Peyer's patch (tissue), 4 donors: ENCODE data around the gene CHADL. TPM values are rescaled to one million over a fixed set of nuclear protein-coding genes. Genes with fewer than 3 reads are reported as not detected.

Experiments
- DNase-seq, 3 donors: peaks; one replicate each; pipeline ENCODE4 v3.0.0-alpha.2; 2017 to 2019
- H3K27ac ChIP-seq, 4 donors: fragments of 200-600 bp; sonication (generic); one replicate each; pipeline ENCODE4 v1.5.1; 2016 to 2019
- H3K27me3 ChIP-seq, 2 donors: fragments of 200-600 bp; sonication (generic); one replicate each; pipeline ENCODE4 v1.5.1; 2019
- H3K36me3 ChIP-seq, 3 donors: fragments of 200-600 bp; sonication (generic); one replicate each; pipeline ENCODE4 v1.5.1; 2016 to 2019
- H3K4me1 ChIP-seq, 4 donors: fragments of 200-600 bp; sonication (generic); one replicate each; pipeline ENCODE4 v1.5.1; 2016 to 2019
- H3K4me3 ChIP-seq, 4 donors: fragments of 200-600 bp; sonication (generic); 1 replicate in 3 of 4; 2 replicates in 1 of 4; pipeline ENCODE4 v1.5.1; 2016 to 2019; ENCODE audit warnings: mild to moderate bottlenecking in 1 of 4
- H3K9me3 ChIP-seq, 4 donors: fragments of 200-600 bp; sonication (generic); one replicate each; pipeline ENCODE4 v1.5.1; 2016 to 2019; ENCODE audit warnings: mild to moderate bottlenecking in 1 of 4
- POLR2A ChIP-seq, 2 donors: fragments of 450-650 bp; IDR thresholded peaks; one replicate each; pipeline ENCODE4 v1.5.1; 2017; ENCODE audit warnings: antibody characterized with exemption in 2 of 2, mild to moderate bottlenecking in 2 of 2, moderate library complexity in 2 of 2
- total RNA-seq, 4 donors: library from RNA; depleted of rRNA; stranded (reverse); fragments of >200 nt; gene quantifications; one replicate each; pipeline ENCODE4 v1.1.0, GENCODE V29; 2016
- TF ChIP-seq, protein P1 (sequence below), 6 experiments: fragments of 450-650 bp in 4 of 6; fragments of 200-600 bp in 2 of 6; sonication (generic) in 1 of 6; IDR thresholded peaks; one replicate each; pipeline ENCODE4 v1.5.1; 2017 to 2019; ENCODE audit warnings: antibody characterized with exemption in 6 of 6, mild to moderate bottlenecking in 3 of 6, moderate library complexity in 1 of 6

The CHADL gene
- total RNA-seq, 4 donors from 2014 or later: 0.80 to 5.3 (median 2.3) TPM; not detected in 1

DNA sequence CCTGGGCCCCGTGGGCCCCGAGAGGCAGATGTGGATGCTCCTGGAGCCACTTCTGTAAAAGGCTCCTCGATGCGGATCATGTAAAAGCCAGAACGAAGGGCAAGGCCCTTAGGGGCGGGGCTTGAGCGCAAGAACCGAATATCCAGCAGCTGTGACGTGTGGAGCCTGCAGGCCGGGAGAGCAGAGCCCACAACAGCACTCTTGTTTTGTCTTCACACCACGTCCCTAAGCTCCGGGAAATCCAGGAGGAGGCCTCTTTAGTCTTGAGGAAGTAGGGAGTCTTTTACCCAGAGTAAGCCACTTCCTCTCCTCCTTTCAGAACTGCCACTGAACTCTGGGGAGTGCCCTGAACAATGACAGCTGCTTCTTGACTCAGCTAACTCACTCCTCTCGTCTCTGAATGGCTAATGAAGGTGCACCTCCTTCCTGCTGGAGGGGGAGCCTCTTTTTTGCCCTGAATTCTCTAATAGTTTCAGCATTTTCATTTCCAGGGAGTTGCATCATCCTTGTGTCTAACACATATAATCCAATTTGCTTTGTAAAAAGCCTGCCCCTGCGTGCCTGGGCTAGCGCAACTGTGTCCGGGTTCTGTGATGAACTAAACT is 23.1 kb downstream of the CHADL start:
- peaks cover 0 to 10% (median 5%) of the 10 kb centered on the region in 4 donors for H3K4me1 ChIP-seq
- peak overlapping the region in 1 of 4 donors; percentile 15 for H3K4me3 ChIP-seq
- no peaks in the 10 kb centered on the region for H3K9me3 ChIP-seq
- peak in 2 of 3 donors; percentile 39 to 68 for DNase-seq
- peak overlapping the region; percentile 47 to 69 (median 62) for H3K27ac ChIP-seq
- no peak for TF ChIP-seq POLR2A (IDR thresholded peaks at IDR 0.05)
- TF ChIP-seq, protein P1, sequence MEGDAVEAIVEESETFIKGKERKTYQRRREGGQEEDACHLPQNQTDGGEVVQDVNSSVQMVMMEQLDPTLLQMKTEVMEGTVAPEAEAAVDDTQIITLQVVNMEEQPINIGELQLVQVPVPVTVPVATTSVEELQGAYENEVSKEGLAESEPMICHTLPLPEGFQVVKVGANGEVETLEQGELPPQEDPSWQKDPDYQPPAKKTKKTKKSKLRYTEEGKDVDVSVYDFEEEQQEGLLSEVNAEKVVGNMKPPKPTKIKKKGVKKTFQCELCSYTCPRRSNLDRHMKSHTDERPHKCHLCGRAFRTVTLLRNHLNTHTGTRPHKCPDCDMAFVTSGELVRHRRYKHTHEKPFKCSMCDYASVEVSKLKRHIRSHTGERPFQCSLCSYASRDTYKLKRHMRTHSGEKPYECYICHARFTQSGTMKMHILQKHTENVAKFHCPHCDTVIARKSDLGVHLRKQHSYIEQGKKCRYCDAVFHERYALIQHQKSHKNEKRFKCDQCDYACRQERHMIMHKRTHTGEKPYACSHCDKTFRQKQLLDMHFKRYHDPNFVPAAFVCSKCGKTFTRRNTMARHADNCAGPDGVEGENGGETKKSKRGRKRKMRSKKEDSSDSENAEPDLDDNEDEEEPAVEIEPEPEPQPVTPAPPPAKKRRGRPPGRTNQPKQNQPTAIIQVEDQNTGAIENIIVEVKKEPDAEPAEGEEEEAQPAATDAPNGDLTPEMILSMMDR (IDR thresholded peaks at IDR 0.05): no peak
- peaks cover 0 to 60% (median 0%) of the 10 kb centered on the region in 3 donors for H3K36me3 ChIP-seq
- no peaks in the 10 kb centered on the region for H3K27me3 ChIP-seq

DNA sequence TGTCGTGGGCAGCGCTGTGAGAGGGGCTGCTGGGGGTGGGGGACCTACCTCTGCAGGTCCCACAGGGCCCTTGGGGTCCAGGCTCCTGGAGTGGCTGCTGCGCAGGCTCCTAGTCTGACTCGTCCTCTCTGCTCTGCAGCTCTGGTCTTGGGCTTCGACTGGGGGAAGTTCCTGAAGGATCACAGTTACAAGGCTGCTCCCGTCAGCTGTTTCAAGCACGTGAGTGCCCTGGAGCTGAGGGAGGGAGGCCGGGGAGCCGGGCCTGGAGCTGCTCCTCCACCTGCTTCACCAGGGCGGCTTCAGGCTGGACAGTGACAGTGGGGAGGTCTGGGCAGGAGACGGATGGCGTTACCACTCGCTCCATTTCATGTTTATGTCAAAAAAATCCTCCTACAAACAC is 23.7 kb downstream of the CHADL start:
- Histone ChIP-seq H3K27me3 (no peaks in the 10 kb centered on the region), H3K4me1 (peaks cover 0 to 10% (median 5%) of the 10 kb centered on the region in 4 donors), H3K27ac (peak overlapping the region; percentile 47 to 69 (median 62)), H3K9me3 (no peaks in the 10 kb centered on the region), H3K36me3 (peaks cover 0 to 55% (median 0%) of the 10 kb centered on the region in 3 donors), H3K4me3 (no peak overlapping the region)
- no peak for DNase-seq
- no peak for TF ChIP-seq POLR2A (IDR thresholded peaks at IDR 0.05)
- TF ChIP-seq, protein P1 (IDR thresholded peaks at IDR 0.05): no peak

DNA sequence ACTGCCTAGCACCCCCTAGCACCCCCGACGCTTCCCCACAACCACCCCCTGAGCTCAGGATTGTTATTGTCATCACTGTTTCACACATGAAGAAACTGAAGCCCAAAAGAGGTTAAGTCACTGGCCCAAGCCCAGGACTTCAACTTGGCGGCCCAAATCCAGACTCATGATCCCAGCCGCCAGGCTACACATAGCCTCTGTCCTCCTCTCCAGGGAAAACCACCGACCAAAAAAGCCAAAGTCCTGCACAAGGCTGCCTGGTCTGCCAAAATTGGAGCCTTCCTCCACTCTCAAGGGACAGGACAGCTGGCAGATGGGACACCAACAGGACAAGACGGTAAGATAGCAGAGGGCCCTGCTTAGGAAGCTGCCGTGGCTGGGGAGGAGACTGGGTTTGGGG is 24.8 kb downstream of the CHADL start:
- Histone ChIP-seq H3K27me3 (no peaks in the 10 kb centered on the region), H3K9me3 (no peaks in the 10 kb centered on the region), H3K27ac (no peak overlapping the region), H3K36me3 (peaks cover 0 to 48% (median 0%) of the 10 kb centered on the region in 3 donors), H3K4me3 (no peak overlapping the region), H3K4me1 (peaks cover 0 to 10% (median 5%) of the 10 kb centered on the region in 4 donors)
- DNase-seq: no peak
- TF ChIP-seq, protein P1 (IDR thresholded peaks at IDR 0.05): no peak
- no peak for TF ChIP-seq POLR2A (IDR thresholded peaks at IDR 0.05)

DNA sequence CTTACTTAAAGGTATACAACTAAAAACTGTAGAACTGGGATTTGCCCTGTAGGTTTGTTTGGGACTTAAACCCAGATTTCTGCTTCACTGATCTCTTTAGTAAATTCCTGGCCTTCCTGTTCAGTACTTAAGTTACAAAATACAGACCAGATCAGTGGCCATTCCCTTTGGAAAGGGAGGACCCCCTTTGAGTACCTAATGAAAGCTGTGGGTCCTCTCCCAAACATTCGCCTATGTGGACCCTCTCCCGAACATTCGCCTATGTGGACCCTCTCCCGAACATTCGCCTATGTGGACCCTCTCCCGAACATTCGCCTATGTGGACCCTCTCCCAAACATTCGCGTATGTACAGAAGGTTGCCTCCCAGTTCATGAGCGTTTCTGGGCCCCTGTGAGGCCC is 25.3 kb downstream of the CHADL start:
- Histone ChIP-seq H3K27me3 (no peaks in the 10 kb centered on the region), H3K4me3 (no peak overlapping the region), H3K36me3 (peaks cover 0 to 48% (median 0%) of the 10 kb centered on the region in 3 donors)

DNA sequence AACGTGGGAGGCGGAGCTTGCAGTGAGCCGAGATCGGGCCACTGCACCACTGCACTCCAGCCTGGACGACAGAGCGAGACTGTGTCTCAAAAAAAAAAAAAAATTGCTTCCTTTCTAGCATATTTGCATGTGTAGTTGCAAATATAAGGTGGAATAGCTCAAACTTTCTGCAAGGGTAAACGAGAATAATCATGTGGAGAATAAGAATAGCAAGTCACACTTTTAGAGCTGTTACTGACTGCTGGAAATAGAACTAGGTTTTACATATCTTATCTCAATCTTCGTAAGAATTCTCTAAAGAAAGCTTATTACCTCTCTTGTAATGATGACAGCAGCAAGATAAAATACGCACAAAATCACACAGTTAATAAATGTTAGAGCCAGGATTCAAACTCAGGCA is 34.0 kb downstream of the CHADL start:
- H3K9me3 ChIP-seq: no peaks in the 10 kb centered on the region
- no peak for TF ChIP-seq POLR2A (IDR thresholded peaks at IDR 0.05)
- TF ChIP-seq, protein P1 (IDR thresholded peaks at IDR 0.05): no peak

More for the DNA sequence above, 25.3 kb downstream of the CHADL start:
- TF ChIP-seq POLR2A (IDR thresholded peaks at IDR 0.05): no peak
- TF ChIP-seq, protein P1 (IDR thresholded peaks at IDR 0.05): no peak
- Histone ChIP-seq H3K27ac (no peak overlapping the region), H3K4me1 (peaks cover 0 to 10% (median 5%) of the 10 kb centered on the region in 4 donors), H3K9me3 (no peaks in the 10 kb centered on the region)
- no peak for DNase-seq

More for the DNA sequence above, 34.0 kb downstream of the CHADL start:
- no peak for DNase-seq
- no peaks in the 10 kb centered on the region for H3K27me3 ChIP-seq
- H3K4me3 ChIP-seq: no peak overlapping the region
- peaks cover 0 to 17% (median 0%) of the 10 kb centered on the region in 3 donors for H3K36me3 ChIP-seq
- H3K4me1 ChIP-seq: peaks cover 0 to 11% (median 3%) of the 10 kb centered on the region in 4 donors
- H3K27ac ChIP-seq: no peak overlapping the region
